ENCODE data around the gene SHE. TPM values are rescaled to one million over a fixed set of nuclear protein-coding genes. Genes with fewer than 3 reads are reported as not detected.

Gene SHE
- total and polyA plus RNA-seq, 2 experiments from 2014 or later: 0.23 to 0.69 TPM

GRCh38 chr1:154442006-154442740 is 60.0 kb downstream of the SHE start:
- H3K4me2 ChIP-seq: no peak overlapping the region
- no peak overlapping the region for H3K27ac ChIP-seq (ENCODE audit: low read depth)
- no peak overlapping the region for H3K27ac Mint-ChIP-seq

More at GRCh38 chr1:154442006-154442740, 60.0 kb downstream of the SHE start:
- no peaks in the 10 kb centered on the region for H3K36me3 Mint-ChIP-seq (ENCODE audit: low read depth)
- no peaks in the 10 kb centered on the region for H3F3A ChIP-seq (replicated peaks; ENCODE audit: low read depth)
- H2AFZ ChIP-seq: peak overlapping the region; percentile 69; the same call in 1 of the 2 replicates
- no peaks in the 10 kb centered on the region for H4K20me1 ChIP-seq (replicated peaks; ENCODE audit: insufficient read depth)
- H3K4me1 Mint-ChIP-seq: peaks cover 5% of the 10 kb centered on the region
- H3K27me3 Mint-ChIP-seq (ENCODE audit: insufficient read depth, low read depth, poor library complexity): no peaks in the 10 kb centered on the region
- H3K4me1 ChIP-seq (ENCODE audit: insufficient read depth): no peaks in the 10 kb centered on the region
- peak; percentile 54 for DNase-seq (ENCODE audit: low spot score)
- no peaks in the 10 kb centered on the region for H3K36me3 ChIP-seq (ENCODE audit: insufficient read depth)
- H3K27me3 ChIP-seq (ENCODE audit: insufficient read depth): no peaks in the 10 kb centered on the region
- no peaks in the 10 kb centered on the region for H3K9me2 ChIP-seq (ENCODE audit: insufficient read depth)
- H3K4me3 Mint-ChIP-seq: no peak overlapping the region; the same call in 2 of the 3 replicates
- peak; percentile 93 for ATAC-seq
- TF ChIP-seq JUNB (IDR thresholded peaks at IDR 0.05; ENCODE audit: unreplicated experiment) (no peak), ZNF331 (CRISPR knock-in tag; IDR thresholded peaks at IDR 0.05; ENCODE audit: low read depth) (no peak), ZNF462 (CRISPR knock-in tag; IDR thresholded peaks at IDR 0.05) (no peak), CREB1 (CRISPR knock-in tag; IDR thresholded peaks at IDR 0.05; ENCODE audit: low read depth) (no peak), EZH2 (IDR thresholded peaks at IDR 0.05; ENCODE audit: low read depth, unreplicated experiment) (no peak), ETS1 (IDR thresholded peaks at IDR 0.05) (no peak), STAT1 (IDR thresholded peaks at IDR 0.05; ENCODE audit: unreplicated experiment) (no peak)
- TF ChIP-seq, protein P1, sequence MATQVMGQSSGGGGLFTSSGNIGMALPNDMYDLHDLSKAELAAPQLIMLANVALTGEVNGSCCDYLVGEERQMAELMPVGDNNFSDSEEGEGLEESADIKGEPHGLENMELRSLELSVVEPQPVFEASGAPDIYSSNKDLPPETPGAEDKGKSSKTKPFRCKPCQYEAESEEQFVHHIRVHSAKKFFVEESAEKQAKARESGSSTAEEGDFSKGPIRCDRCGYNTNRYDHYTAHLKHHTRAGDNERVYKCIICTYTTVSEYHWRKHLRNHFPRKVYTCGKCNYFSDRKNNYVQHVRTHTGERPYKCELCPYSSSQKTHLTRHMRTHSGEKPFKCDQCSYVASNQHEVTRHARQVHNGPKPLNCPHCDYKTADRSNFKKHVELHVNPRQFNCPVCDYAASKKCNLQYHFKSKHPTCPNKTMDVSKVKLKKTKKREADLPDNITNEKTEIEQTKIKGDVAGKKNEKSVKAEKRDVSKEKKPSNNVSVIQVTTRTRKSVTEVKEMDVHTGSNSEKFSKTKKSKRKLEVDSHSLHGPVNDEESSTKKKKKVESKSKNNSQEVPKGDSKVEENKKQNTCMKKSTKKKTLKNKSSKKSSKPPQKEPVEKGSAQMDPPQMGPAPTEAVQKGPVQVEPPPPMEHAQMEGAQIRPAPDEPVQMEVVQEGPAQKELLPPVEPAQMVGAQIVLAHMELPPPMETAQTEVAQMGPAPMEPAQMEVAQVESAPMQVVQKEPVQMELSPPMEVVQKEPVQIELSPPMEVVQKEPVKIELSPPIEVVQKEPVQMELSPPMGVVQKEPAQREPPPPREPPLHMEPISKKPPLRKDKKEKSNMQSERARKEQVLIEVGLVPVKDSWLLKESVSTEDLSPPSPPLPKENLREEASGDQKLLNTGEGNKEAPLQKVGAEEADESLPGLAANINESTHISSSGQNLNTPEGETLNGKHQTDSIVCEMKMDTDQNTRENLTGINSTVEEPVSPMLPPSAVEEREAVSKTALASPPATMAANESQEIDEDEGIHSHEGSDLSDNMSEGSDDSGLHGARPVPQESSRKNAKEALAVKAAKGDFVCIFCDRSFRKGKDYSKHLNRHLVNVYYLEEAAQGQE (IDR thresholded peaks at IDR 0.05; ENCODE audit: unreplicated experiment): no peak
- TF ChIP-seq, protein P2, sequence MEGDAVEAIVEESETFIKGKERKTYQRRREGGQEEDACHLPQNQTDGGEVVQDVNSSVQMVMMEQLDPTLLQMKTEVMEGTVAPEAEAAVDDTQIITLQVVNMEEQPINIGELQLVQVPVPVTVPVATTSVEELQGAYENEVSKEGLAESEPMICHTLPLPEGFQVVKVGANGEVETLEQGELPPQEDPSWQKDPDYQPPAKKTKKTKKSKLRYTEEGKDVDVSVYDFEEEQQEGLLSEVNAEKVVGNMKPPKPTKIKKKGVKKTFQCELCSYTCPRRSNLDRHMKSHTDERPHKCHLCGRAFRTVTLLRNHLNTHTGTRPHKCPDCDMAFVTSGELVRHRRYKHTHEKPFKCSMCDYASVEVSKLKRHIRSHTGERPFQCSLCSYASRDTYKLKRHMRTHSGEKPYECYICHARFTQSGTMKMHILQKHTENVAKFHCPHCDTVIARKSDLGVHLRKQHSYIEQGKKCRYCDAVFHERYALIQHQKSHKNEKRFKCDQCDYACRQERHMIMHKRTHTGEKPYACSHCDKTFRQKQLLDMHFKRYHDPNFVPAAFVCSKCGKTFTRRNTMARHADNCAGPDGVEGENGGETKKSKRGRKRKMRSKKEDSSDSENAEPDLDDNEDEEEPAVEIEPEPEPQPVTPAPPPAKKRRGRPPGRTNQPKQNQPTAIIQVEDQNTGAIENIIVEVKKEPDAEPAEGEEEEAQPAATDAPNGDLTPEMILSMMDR (conservative IDR thresholded peaks at IDR 0.05; ENCODE audit: low read depth in 2 of 2): peak; percentile 67 to 70
- H3K79me2 ChIP-seq (replicated peaks; ENCODE audit: insufficient read depth): no peaks in the 10 kb centered on the region
- no peak overlapping the region for H3K4me3 ChIP-seq
- no peaks in the 10 kb centered on the region for H3K9me3 Mint-ChIP-seq
